Medulla oblongata (tissue), 1 donor: Measurements from ENCODE around the gene CHRM1.
"Not testable (repeated sequence)": the region's sequence is repeated elsewhere in the genome, so short reads cannot be mapped to it uniquely, and the experiment has no call there.

Experiments
- DNase-seq: peaks from one replicate; pipeline ENCODE4 v3.0.0-alpha.2; 2015; ENCODE audit errors: extremely low spot score

Gene CHRM1

DNA sequence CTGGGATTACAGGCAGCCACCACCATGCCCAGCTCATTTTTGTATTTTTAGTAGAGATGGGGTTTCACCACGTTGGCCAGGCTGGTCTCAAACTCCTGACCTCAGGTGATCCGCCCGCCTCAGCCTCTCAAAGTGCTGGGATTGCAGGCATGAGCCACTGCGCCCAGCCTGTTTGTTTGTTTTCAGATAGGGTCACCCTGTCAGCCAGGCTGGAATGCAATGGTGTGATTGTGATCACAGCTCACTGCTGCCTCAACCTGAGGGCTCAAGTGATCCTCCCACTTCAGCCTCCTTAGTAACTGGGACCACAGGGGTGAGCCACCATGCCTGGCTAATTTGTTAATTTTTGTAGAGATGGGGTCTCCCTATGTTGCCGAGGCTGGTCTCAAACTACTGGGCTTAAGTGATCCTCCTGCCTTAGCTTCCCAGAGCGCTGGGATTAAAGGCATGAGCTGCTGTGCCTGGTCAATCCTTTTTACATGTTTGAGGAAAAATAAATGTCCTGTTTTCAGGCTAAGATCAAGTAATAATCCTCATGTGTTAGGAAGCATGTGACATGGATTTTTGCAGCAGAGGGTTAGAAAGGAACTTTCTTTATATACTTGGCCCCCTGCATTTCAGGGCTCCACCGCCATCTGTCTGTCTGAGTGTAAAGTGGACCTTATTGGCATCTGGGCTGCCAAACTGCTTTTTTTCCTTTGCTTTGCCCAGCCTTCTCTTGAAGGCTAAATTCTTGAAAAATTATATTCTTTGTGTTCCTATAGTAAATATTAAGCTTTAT is 45.3 kb downstream of the CHRM1 start:
- DNase-seq, result no peak

GRCh38 chr11:62874851-62875250 is 46.3 kb downstream of the CHRM1 start:
- DNase-seq, result no peak

GRCh38 chr11:62865635-62866034 is 55.5 kb downstream of the CHRM1 start:
- DNase-seq, result no peak

DNA sequence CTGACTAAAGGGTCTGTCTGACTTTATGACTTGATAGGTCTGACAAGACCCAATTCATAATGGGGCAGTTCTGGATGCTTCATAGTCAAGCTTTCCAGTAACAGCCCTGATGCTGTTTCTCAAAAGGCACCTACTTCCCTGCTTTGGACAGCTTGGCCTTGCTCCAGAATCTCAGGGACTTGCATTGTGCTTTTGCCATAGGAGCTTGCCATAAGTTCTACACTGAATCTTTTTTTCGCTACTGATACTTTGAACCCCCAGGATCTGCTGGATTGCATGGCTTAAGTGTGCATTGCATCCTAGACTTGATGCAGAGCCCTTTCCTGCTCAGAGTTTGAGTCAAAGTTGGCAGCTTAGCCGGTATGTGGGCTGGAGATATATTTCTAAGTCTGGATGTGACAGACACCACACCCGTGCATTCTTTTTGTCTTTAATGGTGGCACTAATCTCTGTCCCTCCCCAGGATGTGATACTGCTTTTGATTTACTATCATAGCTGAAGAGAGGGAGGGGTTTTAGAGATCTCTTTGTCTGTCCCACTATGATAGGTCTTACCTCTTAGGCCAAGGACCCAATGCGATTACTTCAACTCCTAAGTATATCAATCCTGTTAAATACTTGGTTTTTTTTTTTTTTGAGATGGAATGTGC is 57.4 kb downstream of the CHRM1 start:
- no peak for DNase-seq

GRCh38 chr11:62861564-62862192 is 59.5 kb downstream of the CHRM1 start:
- DNase-seq, result not testable (repeated sequence)

DNA sequence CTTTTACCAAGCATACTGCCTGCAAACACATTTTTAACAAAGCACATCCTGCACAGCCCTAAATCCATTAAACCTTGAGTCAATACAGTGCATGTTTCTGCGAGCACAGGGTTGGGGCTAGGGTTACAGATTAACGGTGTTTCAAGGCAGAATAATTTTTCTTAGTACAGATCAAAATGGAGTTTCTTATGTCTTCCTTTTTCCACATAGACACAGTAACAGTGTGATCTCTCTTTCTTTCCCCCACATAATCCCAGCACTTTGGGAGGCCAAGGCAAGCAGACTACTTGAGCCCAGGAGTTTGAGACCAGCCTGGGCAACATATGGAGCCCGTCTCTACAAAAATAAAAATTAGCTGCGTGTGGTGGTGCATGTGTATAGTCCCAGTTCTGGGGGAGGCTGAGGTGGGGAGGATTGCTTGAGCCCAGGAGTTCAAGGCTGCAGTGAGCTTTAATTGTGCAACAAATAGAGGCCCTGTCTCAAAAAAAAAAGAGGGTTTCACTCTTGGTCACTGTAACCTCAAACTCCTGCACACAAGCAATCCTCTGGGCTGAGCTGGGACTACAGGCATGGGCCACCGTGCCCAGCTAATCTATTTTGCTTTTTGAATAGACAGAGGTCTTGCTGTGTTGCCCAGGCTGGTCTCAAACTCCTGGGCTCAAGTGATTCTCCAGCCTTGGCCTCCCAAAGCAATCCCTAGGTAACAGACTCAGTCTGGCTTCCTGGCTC is 60.2 kb downstream of the CHRM1 start:
- DNase-seq, result no peak

DNA sequence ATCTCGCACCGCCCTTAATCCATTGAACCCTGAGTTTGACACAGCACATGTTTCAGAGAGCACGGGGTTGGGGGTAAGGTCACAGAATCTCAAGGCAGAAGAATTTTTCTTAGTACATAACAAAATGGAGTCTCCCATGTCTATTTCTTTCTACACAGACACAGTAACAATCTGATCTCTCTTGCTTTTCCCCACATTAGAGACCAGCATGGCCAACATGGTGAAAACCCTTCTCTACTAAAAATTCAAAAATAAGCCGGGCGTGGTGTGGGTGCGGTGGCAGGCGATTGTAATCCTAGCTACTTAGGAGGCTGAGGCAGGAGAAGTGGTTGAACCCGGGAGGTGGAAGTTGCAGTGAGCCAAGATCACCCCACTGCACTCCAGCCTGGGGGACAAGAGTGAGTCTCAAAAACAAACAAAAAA is 61.9 kb downstream of the CHRM1 start:
- DNase-seq, result not testable (repeated sequence)
